ENCODE results near the gene GNL2. TPM values are rescaled to one million over a fixed set of nuclear protein-coding genes. Genes with fewer than 3 reads are reported as not detected.

The GNL2 gene
- total and polyA plus RNA-seq, 9 of the 15 experiments (the other 6 are each of a cell fraction or from before 2014, with no cell fraction given), result 156 to 371 (median 263) TPM

- TF ChIP-seq SP1 (CRISPR knock-in tag; IDR thresholded peaks at IDR 0.05), result peak; percentile 43; the same call in 1 of the 2 replicates
- peak in 1 of 2 experiments; percentile 15; a peak in 1 of 4 replicates for TF ChIP-seq RCOR1 (IDR thresholded peaks at IDR 0.05; ENCODE audit: borderline replicate concordance in 1 of 2, low read depth in 2 of 2, low read length in 2 of 2)
- no peak for TF ChIP-seq CHD4 (IDR thresholded peaks at IDR 0.05; ENCODE audit: insufficient read depth, insufficient replicate concordance, low read depth, low read length, poor library complexity, severe bottlenecking)
- TF ChIP-seq SIN3A (IDR thresholded peaks at IDR 0.05; ENCODE audit: borderline replicate concordance in 2 of 2, control insufficient read depth in 1 of 2, low read depth in 2 of 2, low read length in 2 of 2), result peak in 1 of 2 experiments; percentile 91; a peak in 2 of 4 replicates
- TF ChIP-seq HBP1 (CRISPR knock-in tag; IDR thresholded peaks at IDR 0.05), result 0 out of 2 replicates have a peak, but pooled peaks have one; percentile 47
- no peak for TF ChIP-seq ZNF592 (IDR thresholded peaks at IDR 0.05)
- TF ChIP-seq ZNF507 (tag; conservative IDR thresholded peaks at IDR 0.05), result no peak
- 0 out of 2 replicates have a peak, but pooled peaks have one; percentile 11 for TF ChIP-seq ELF2 (CRISPR knock-in tag; IDR thresholded peaks at IDR 0.05)
- no peak for TF ChIP-seq ZSCAN29 (IDR thresholded peaks at IDR 0.05)
- TF ChIP-seq AFF4 (CRISPR knock-in tag; IDR thresholded peaks at IDR 0.05), result peak; percentile 69; the same call in 1 of the 2 replicates
- no peak for TF ChIP-seq TSC22D4 (tag; IDR thresholded peaks at IDR 0.05)
- TF ChIP-seq ZKSCAN8 (CRISPR knock-in tag; IDR thresholded peaks at IDR 0.05), result no peak
- TF ChIP-seq RB1 (IDR thresholded peaks at IDR 0.05; ENCODE audit: low read depth), result peak; percentile 79; the same call in 1 of the 2 replicates
- TF ChIP-seq THRAP3 (IDR thresholded peaks at IDR 0.05; ENCODE audit: borderline replicate concordance), result no peak
- TF ChIP-seq, protein P1, sequence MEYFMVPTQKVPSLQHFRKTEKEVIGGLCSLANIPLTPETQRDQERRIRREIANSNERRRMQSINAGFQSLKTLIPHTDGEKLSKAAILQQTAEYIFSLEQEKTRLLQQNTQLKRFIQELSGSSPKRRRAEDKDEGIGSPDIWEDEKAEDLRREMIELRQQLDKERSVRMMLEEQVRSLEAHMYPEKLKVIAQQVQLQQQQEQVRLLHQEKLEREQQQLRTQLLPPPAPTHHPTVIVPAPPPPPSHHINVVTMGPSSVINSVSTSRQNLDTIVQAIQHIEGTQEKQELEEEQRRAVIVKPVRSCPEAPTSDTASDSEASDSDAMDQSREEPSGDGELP (CRISPR knock-in tag; IDR thresholded peaks at IDR 0.05; ENCODE audit: borderline replicate concordance), result peak; percentile 95
- no peak; the same call in 1 of the 2 replicates for TF ChIP-seq ZNF316 (IDR thresholded peaks at IDR 0.05)
- no peak for TF ChIP-seq SMARCA4 (IDR thresholded peaks at IDR 0.05)
These were observed at the start of gene GNL2 (continued) for GRCh38 chr1:37595440-37596181.
